Aorta (tissue), 5 donors: Measurements from ENCODE around the gene SYT9. TPM values are rescaled to one million over a fixed set of nuclear protein-coding genes. Genes with fewer than 3 reads are reported as not detected.
A peak's percentile ranks its signal among the peaks of the same experiment; 100 is the strongest.
"Not testable (repeated sequence)": the region's sequence is repeated elsewhere in the genome, so short reads cannot be mapped to it uniquely, and the experiment has no call there.

Source experiments
- ATAC-seq: fragments of 200-7000 bp; cut with Tn5 transposase; one replicate; pipeline ENCODE4 v1.9.1; 2022; ENCODE audit warnings: moderate library complexity; ENCODE audit not compliant: low FRiP score
- DNase-seq, 2 donors: peaks; one replicate each; pipeline ENCODE4 v3.0.0-alpha.2; 2020
- H3K27ac ChIP-seq, 2 donors: one replicate each; pipeline ENCODE4 v1.5.1; 2013; ENCODE audit warnings: low read length in 2 of 2, mild to moderate bottlenecking in 2 of 2, moderate library complexity in 2 of 2, control low read depth in 1 of 2, inconsistent platforms in 1 of 2, low read depth in 1 of 2
- H3K27me3 ChIP-seq, 2 donors: one replicate each; pipeline ENCODE4 v1.6.1; 2013; ENCODE audit warnings: control low read depth in 1 of 2, low read length in 1 of 2, mild to moderate bottlenecking in 1 of 2, moderate library complexity in 1 of 2; ENCODE audit not compliant: insufficient read depth in 2 of 2, control insufficient read depth in 1 of 2
- H3K36me3 ChIP-seq, 2 donors: one replicate each; pipeline ENCODE4 v1.6.1; 2013; ENCODE audit warnings: control low read depth in 1 of 2, low read length in 1 of 2, mild to moderate bottlenecking in 1 of 2; ENCODE audit not compliant: insufficient read depth in 2 of 2, control insufficient read depth in 1 of 2
- H3K4me1 ChIP-seq, 2 donors: one replicate each; pipeline ENCODE4 v1.6.1; 2013; ENCODE audit warnings: low read length in 2 of 2, control low read depth in 1 of 2, mild to moderate bottlenecking in 1 of 2, moderate library complexity in 1 of 2; ENCODE audit not compliant: insufficient read depth in 2 of 2, control insufficient read depth in 1 of 2
- H3K4me3 ChIP-seq, 2 donors: one replicate each; pipeline ENCODE4 v1.5.1; 2013; ENCODE audit warnings: low read length in 2 of 2, control low read depth in 1 of 2, mild to moderate bottlenecking in 1 of 2
- H3K9me3 ChIP-seq: one replicate; pipeline ENCODE4 v1.6.1; 2013; ENCODE audit warnings: mild to moderate bottlenecking, low read length; ENCODE audit not compliant: control insufficient read depth
- WGBS, 2 donors: extraction: QIAGEN DNeasy Blood & Tissue Kit; methylation state at CpG; one replicate each; pipeline ENCODE4 v1.1.7; 2013; 5-methylcytosine and 5-hydroxymethylcytosine counted together
- intact Hi-C, 2 donors: fragments of 100-400 bp; cut with DNase I; formaldehyde crosslinking; loops; one replicate each; pipeline versions ENCODE4 v1.14.2 to v1.15.0; 2022
- polyA plus RNA-seq, 2 donors: library from polyadenylated mRNA; stranded (reverse); fragments of 200-250 nt; gene quantifications; one replicate each; pipeline ENCODE4 v1.2.3, GENCODE V29; 2013
- total RNA-seq, 2 donors: library from RNA; stranded (reverse); fragmentation: NEBNext Ultra II Directional; extraction: Animal tissue kit (Norgen Biotek cat#: 25700); gene quantifications; one replicate each; pipeline ENCODE4 v1.2.1, GENCODE V29; 2021
- donor health status: healthy with polysubstance abuse.
- donor health status: Bipolar disorder and iron deficiency.
- donor health status: DM: no; HTN: no; CAD: no.
- donor health status: DM: no; HTN: no; CAD: no.
- donor health status: DM: yes; HTN: yes; CAD: no.

SYT9 gene
- total and polyA plus RNA-seq, 4 donors: 0.08 to 0.38 (median 0.22) TPM

DNA sequence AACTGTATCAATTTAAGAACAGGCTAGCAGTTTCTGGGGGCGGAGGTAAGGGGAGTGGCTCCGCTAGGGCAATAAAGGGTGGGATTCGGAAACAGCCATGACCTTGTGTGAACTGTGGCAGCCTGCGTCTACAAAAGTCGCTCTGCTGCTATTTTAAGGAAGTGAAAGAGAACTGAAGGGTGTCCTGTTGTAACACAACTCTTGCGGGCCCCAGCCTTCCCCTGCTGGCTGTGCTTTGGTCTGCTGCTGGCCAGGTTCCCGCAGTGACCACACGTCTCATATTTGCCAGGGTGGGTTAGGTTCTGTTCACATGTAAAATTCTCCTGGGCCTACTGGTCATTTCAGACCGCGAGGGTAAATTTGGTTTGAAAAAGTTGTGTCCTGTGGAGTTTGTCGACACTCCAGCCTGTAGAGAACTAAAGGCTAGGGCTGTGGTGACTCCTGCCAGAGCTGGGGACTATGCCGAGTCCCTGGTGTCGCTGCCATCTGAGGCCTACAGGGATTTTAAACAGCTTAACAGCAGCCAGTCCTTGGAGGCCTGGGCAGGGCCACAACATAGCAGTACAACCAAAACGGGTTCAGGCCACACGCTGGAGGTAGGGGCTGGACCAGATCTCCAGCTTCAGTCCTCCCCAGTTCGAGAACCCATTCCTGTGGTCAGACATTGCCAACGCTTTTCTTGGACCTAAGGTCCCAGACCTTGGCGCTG is 261.0 kb downstream of the SYT9 start:
- no peaks in the 10 kb centered on the region for H3K36me3 ChIP-seq
- no peaks in the 10 kb centered on the region for H3K9me3 ChIP-seq
- H3K27me3 ChIP-seq: no peaks in the 10 kb centered on the region
- ATAC-seq (peak; percentile 73), DNase-seq (peak; percentile 93)
- WGBS, 2 donors: 1% methylated on average over 18 of the region's 18 CpGs
- H3K27ac ChIP-seq: peak overlapping the region; percentile 71 to 96
- intact Hi-C loops: loop anchor here (5.0 kb wide), 1 partner anchor 160 kb away; the partner anchor contains the start of gene CYB5R2 (in 2 of the 2)
- peak overlapping the region; percentile 38 to 87 for H3K4me3 ChIP-seq
- peaks cover 0 to 3% of the 10 kb centered on the region in 2 donors for H3K4me1 ChIP-seq

GRCh38 chr11:7513234-7514098 is 261.8 kb downstream of the SYT9 start, which contains the start of gene PPFIBP2:
Gene PPFIBP2 (plus strand): TSS chr11:7513999. CDS start chr11:7549476, 35,477 bp downstream.
- 0% methylated on average over 53 to 79 of the region's 79 CpGs for WGBS, 2 donors
- no peaks in the 10 kb centered on the region for H3K36me3 ChIP-seq
- intact Hi-C loops: loop anchor here (5.0 kb wide), 1 partner anchor 159 kb away; the partner anchor contains the start of gene CYB5R2 (in 2 of the 2)
- H3K27ac ChIP-seq: peak within 1 kb of the TSS; percentile 71 to 96
- H3K9me3 ChIP-seq: no peaks in the 10 kb centered on the region
- DNase-seq (peak; percentile 91 to 95), ATAC-seq (peak; percentile 96)
- no peaks in the 10 kb centered on the region for H3K27me3 ChIP-seq
- peaks cover 0 to 3% of the 10 kb centered on the region in 2 donors for H3K4me1 ChIP-seq
- H3K4me3 ChIP-seq: peak within 1 kb of the TSS; percentile 38 to 87

DNA sequence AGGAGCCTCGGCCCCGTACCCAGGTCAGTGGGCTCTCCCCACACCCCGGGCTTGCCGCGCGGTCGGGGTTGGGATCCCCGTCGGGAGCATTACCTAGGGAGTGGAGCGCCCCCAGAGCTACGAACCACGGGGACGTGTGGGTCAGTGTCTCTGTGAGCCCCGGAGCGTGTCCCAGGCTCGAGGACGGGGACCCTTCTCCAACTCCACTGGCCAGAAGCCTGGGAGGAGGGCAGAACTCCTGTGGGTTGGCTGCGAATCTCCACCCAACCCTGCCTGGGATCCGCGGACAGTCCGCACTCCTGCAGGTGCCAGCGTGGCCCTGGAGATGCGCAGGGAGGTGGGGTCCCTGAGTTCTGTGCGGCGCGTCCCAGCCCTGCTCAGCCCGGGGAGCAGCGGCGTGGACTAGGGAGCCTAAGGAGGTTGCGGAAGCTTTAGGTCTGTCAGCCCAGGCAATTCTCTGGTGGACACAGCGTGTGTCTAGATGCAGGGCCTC is 262.4 kb downstream of the SYT9 start:
- intact Hi-C loops: loop anchor here (5.0 kb wide), 1 partner anchor 158 kb away; the partner anchor contains the start of gene CYB5R2 (in 2 of the 2)

DNA sequence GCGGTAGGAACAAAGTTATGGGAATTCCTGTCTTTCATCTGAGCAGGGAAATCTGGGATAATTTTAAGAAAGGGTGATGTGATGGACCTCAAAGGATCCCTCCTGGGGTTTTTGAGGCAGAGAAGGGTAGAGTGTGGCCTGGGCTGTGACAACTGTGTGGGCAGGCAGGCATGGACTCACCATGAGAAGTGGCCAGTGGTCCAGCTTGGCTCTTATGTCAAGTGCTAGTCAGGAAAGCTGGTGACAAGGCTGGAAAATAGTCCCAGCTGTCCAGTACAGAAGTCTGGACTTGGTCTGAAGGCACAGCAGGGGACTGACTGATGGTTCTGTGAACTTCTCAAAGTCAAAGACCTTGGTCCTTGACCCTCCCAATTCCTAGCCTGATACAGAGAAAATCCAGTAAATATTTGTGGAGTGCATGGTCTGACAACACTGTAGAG is 263.8 kb downstream of the SYT9 start:
- DNase-seq: no peak
- WGBS, 2 donors: 95 to 100% methylated on average over 1 of the region's 1 CpG
- intact Hi-C loops: loop anchor here in 1 of 2 donors (5.0 kb wide), 1 partner anchor 57 kb away; no protein-coding TSS in a partner anchor

More for the DNA sequence above, 262.4 kb downstream of the SYT9 start:
- H3K27ac ChIP-seq: peak overlapping the region in 1 of 2 donors; percentile 0
- peak overlapping the region; percentile 31 to 38 for H3K4me3 ChIP-seq
- no peaks in the 10 kb centered on the region for H3K27me3 ChIP-seq
- peak; percentile 13 for ATAC-seq
- peak in 1 of 2 donors; percentile 77 for DNase-seq
- no peaks in the 10 kb centered on the region for H3K36me3 ChIP-seq
- peaks cover 0 to 3% of the 10 kb centered on the region in 2 donors for H3K4me1 ChIP-seq
- 0 to 1% methylated on average over 31 of the region's 31 CpGs for WGBS, 2 donors
- no peaks in the 10 kb centered on the region for H3K9me3 ChIP-seq

GRCh38 chr11:7516475-7516874 is 264.8 kb downstream of the SYT9 start:
- H3K27ac ChIP-seq: no peak overlapping the region
- WGBS, 2 donors: 94 to 95% methylated on average over 12 of the region's 12 CpGs
- intact Hi-C loops: loop anchor here in 1 of 2 donors (5.0 kb wide), 1 partner anchor 56 kb away; no protein-coding TSS in a partner anchor

More for the DNA sequence above, 263.8 kb downstream of the SYT9 start:
- H3K9me3 ChIP-seq: no peaks in the 10 kb centered on the region
- H3K4me1 ChIP-seq: peaks cover 0 to 3% of the 10 kb centered on the region in 2 donors
- no peak overlapping the region for H3K4me3 ChIP-seq
- H3K27me3 ChIP-seq: no peaks in the 10 kb centered on the region
- H3K36me3 ChIP-seq: no peaks in the 10 kb centered on the region
- ATAC-seq: no peak
- no peak overlapping the region for H3K27ac ChIP-seq

DNA sequence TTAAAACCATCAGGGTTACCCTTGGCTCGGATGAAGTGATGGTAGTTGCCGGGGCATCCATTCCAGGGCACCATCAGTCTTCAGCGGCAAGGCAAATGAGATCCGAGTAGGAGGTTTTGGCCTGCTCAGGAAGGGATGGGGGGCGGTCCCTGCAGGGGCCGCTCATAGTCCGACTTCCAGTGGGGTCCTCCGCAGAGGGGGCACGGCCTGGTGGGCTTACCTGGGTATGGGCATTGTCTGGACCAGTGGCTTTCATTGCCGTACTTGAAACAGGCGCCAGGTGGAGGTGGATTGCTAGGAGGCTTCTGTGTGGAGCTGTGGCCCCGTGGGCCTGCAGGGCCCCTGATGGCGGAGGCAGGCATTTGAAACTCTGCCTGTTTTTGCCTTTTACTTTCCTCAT is 266.0 kb downstream of the SYT9 start:
- not testable (repeated sequence) for H3K27me3 ChIP-seq, H3K4me1 ChIP-seq, H3K4me3 ChIP-seq, H3K36me3 ChIP-seq, ATAC-seq, H3K9me3 ChIP-seq, H3K27ac ChIP-seq, DNase-seq
- intact Hi-C loops: loop anchor here in 1 of 2 donors (5.0 kb wide), 1 partner anchor 55 kb away; no protein-coding TSS in a partner anchor
- WGBS, 2 donors: 97% methylated on average over 13 of the region's 13 CpGs

More at GRCh38 chr11:7516475-7516874, 264.8 kb downstream of the SYT9 start:
- Histone ChIP-seq H3K36me3 (no peaks in the 10 kb centered on the region), H3K4me1 (peaks cover 0 to 3% of the 10 kb centered on the region in 2 donors), H3K9me3 (no peaks in the 10 kb centered on the region), H3K4me3 (no peak overlapping the region), H3K27me3 (no peaks in the 10 kb centered on the region)
- DNase-seq (no peak), ATAC-seq (no peak)
